ENCODE results near the gene MYMK.

DNA sequence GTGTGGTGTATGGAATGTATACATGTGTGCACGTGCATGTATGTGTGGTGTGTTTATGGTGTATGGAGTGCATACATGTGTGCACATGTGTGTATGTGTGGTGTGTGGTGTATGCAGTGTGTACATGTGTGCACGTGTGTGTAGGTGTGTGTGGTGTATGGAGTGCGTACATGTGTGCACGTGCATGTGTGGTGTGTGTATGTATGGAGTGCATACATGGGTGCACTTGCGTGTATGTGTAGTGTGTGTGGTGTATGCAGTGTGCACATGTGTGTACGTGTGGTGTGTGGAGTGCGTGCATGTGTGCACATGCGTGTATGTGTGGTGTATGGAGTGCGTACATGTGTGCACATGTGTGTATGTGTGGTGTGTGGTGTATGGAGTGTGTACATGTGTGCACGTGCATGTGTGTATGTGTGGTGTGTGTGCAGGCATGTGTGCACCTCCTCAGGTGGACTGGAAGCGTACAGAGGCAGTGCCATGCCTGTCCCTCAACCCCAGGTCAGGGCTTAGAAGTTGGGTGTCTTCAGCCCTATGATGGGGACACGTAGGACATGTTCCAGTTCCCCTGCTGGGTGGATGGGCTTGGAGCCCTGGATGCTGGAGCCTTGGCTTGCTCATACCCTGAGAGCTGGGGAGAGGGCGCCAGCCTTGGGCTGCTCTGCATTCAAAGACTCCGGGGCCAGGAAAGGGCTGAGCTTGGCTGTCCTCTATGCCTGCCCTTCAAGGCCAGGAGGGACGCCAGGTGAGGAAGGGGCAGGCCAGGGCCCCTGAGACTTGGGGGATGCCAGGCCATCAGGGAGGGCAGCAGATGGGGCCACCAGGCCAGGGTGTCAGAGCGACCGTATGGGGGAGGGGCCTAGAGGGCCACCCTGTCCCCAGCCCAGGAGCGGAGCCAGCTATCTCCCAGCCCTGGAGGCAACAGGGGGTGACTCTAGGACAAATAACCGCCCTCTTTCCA lies 12.2 kb downstream of the MYMK start:
- TF ChIP-seq, protein P1, sequence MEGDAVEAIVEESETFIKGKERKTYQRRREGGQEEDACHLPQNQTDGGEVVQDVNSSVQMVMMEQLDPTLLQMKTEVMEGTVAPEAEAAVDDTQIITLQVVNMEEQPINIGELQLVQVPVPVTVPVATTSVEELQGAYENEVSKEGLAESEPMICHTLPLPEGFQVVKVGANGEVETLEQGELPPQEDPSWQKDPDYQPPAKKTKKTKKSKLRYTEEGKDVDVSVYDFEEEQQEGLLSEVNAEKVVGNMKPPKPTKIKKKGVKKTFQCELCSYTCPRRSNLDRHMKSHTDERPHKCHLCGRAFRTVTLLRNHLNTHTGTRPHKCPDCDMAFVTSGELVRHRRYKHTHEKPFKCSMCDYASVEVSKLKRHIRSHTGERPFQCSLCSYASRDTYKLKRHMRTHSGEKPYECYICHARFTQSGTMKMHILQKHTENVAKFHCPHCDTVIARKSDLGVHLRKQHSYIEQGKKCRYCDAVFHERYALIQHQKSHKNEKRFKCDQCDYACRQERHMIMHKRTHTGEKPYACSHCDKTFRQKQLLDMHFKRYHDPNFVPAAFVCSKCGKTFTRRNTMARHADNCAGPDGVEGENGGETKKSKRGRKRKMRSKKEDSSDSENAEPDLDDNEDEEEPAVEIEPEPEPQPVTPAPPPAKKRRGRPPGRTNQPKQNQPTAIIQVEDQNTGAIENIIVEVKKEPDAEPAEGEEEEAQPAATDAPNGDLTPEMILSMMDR (IDR thresholded peaks at IDR 0.05; ENCODE audit: low read depth, low read length, poor library complexity, severe bottlenecking), result no peak
- no peak for TF ChIP-seq EZH2phosphoT487 (IDR thresholded peaks at IDR 0.05; ENCODE audit: borderline replicate concordance, low read length)

Data from DOHH2 (cell line).